Fibroblast of skin of scalp (primary cell): ENCODE measurements around the gene MRPS9.

ENCODE experiments used
- DNase-seq: peaks from one replicate; pipeline ENCODE4 v3.0.0-alpha.2; 2013

MRPS9 gene

DNA sequence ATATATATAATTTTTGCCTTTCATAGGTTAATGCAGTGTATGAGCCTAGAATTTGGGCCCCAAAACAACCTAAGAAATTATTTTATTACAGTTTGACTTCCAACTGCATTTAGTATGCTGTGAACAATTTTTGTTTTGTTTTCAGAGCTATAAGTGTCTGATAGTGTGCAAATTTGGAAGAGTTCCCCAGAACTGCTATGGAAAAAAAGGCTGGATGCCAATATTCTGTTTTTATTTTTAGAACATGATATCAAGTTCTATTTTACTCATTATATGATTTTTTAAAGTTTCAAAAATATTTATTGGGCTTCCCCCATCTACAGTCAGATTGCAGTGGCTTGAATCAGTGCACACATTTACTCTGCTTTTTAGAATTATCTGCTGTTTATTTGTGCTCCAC lies 42.6 kb downstream of the MRPS9 start:
- DNase-seq = no peak

DNA sequence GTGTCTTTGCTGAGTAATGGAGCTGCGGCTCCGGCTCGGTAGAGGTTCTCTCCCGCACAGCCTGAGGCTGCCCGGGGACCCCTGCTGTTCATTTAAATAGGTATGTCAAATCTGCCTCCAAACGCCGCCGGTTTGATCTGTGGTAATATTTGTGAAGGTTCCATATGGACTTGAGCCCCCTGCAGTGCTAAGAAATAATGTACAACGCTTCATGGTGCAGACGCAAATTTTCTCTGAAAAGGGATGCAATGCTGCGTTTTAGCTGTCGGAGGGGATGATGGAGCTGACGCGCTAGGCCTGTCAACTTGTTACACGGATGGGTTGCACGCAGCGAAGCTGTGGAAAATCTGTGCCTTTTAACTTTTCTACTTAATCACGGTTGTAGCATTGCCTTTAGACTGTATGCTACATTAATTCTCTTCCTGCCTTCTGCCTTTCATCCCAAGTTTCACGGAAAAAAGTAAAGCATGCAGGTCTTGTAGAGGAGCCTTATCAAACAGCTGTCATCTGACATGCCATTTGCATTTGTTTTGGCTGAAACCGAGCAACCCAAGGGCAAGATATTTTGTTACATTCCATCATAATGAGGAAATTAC lies 43.2 kb downstream of the MRPS9 start:
- no peak for DNase-seq

DNA sequence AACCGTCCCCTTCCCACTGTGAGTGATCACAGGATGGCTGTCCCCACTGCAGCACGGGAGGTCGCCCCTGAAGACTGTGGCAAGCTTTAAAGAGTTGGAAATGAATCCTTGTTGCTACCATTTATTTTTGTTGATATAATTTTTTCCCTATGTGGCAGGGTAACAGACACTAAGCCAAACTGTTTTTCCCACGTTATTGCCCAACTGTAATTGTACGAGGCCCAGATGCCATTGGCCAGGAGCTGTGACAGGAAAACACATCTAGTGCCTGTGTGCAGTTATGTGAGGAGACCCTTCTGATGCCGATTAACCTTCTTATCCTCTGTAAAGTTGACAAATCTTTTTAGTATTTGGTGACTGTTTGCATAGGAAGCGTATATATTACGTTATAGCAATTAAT lies 44.2 kb downstream of the MRPS9 start:
- no peak for DNase-seq

DNA sequence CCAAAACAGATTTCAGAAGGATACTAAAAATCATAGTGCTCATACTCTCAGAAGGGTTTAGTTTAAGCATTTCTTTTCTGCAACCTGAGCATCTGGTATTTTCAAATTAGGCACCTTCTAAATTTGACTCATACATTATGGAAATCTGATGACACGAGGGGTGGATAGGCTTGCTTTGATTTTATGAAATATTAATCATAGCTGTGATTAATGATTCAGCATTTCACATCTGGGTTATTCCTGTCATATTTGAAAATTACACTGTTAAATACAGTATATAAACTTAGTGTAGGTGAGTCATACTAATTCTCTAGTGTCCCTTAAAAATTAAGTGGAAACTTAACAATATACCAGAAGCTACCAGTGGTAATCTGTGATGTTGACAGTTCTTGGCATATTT lies 47.7 kb downstream of the MRPS9 start:
- DNase-seq = no peak

DNA sequence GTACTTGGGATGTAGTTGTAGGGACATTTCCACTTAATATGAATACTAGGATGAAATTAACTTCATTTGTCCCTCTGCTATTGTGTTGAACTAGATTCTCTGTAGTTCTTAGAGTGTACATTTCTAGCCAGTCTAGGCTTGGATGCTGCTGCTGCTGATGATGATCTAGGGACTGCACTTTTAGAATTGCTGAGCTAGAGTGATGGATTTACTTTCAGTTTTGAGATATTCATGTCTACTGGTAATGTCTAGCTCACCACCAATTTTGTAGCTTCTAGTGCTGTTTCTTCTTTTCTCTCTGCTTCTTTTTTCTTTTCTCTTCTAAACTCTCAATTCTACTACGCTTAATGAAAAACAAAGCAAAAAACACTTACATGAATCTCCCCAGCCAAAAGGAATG lies 49.4 kb downstream of the MRPS9 start:
- no peak for DNase-seq

DNA sequence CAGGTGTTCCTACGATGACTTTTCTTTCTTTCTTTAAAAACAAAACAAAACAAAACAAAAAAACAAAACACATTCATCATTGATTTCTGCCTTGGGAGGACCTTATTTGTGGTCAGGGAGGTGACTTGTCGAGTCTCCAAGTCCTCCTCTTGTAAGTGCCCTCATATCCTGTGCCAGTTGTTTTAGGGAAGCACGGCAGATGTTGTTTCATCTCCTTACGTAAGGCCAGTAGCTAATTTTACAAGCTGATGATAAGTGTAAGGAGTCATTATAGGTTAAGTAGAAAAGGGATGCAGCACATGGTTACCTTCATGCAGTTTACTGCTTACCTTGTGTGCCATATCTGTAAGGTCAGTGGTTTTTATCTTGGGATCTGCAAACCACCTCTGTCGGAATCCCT lies 52.2 kb downstream of the MRPS9 start:
- DNase-seq = no peak

DNA sequence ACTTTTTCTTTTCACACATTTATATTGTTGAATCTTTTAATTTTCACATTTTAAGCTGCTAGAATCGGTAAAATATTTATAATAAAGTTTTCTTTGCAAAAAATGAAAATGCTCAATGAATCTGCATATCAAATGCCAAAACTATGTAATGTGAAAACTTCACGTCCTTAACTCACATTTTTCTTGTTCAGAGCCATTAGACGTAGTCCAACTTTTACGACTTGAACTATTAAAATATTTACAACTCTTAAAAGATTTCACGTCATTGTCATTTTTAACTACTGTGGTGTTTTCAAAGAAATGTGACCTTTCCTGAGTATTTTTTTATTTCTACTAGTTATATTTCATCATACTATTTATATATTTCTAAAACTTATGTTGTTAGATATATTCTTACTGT lies 54.9 kb downstream of the MRPS9 start:
- DNase-seq = no peak

DNA sequence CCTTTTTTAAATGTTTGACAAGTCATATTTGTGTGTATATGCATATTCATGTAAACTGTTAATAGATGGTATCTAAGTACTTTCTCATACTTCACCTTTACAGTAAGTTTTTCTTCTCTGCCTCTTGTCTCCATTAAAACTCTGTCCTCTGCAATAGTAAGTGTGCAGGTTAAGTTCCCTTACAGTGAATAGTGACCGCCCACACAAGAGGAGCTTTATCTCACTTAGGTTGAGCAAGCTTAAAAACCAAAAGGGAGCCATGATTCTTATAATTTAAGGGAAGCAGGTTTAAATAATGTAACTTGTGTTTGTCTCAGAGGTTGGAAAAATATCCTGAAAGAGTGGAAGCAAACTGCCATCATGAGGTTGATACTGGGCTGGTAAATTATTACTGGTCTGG lies 61.3 kb downstream of the MRPS9 start:
- no peak for DNase-seq

DNA sequence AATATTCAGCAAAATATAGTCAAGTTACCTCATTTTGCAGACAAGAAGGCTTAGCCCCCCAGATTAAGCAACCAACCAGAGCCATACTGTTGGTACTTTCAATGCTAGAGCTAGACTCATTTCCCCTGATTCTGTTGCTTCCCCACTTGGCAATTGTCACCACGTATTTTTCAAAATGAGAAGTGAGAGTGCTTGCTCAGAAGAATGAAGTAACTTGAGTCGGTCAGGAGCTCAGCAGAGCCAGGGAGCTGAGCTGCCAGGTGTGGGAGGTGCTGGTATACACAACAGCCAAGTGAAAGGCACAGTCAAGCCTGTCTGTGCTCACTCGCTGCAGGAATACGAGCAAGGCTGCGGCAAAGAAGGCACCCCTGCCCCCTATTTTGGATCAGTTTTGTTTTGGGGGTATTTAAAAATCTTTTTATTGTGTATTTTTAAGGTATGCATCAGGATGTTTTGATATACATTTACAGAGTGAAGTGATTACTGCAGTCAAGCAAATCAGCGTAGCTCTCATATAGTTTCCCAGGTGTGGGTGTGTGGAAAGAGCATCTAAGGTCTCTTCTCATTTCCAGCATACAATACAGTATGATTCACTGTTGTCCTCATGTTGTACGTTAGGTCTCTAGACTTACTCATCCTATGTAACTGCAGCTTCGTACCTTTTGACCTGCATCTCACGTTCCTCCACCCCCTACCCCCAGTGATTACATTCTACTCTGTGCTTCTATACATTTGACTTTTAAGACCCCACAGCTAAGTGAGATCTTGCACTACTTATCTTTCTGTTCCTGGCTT lies 62.4 kb downstream of the MRPS9 start:
- no peak for DNase-seq

DNA sequence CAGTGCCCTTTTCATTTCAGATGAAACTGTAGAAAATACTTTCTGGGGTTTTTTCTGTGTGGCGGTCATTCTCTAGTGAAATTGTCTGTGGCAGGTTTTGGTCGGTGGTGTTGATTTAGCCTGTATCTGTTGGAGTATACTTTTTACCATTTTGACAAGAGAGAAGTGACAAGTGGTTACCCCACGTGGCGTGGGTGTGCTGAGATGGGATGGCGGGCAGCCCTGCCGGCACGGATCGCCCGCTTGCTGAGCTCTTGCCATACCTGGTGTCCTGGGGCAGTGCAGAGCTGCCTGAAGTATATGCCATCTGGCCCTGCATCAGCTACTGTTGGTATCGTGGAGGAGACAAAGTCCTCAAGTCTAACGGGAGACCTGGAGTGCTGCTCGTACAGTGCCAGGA lies 64.1 kb downstream of the MRPS9 start:
- DNase-seq = no peak

DNA sequence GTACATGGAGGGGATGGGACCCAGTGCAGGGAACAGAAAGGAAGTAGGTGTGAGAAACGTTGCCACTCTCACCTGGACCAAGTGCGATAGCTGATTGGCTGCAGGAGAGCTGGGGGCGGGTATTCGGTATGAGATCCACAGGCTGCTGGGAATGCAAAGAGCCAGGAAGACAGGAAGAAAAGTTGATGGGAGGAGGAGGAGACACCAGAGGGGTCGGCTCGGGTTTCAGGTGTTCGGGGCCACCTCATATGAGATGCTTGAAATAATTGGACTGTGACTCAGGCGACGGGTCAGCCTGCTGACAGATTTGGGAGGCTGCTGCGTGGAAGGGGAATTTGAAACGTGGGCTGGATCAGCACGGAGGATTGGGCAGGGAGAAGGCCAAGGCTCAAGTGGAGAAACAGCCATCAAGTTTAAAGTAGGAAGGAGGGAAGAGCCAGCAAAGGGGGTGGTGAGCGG lies 65.1 kb downstream of the MRPS9 start:
- DNase-seq = peak; percentile 71

DNA sequence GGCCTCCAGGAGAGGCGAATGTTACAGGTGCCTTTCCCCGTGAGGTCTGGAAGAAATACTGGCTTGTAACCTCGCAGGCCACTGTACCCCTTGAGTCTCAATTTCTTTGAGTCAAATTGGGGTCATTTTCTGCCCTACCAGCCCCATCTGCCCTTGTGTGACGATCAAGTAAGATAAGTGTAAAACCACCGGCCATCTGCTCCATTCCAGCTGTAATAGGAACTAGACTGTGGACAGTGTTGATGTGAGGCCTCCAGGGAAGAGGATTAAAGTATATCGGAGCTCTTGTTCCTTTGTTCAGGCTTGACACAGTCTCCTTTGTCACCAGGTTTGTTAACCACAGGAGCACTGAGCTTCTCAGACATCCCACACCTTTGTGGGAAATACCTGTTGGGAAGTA lies 65.6 kb downstream of the MRPS9 start:
- DNase-seq = no peak

DNA sequence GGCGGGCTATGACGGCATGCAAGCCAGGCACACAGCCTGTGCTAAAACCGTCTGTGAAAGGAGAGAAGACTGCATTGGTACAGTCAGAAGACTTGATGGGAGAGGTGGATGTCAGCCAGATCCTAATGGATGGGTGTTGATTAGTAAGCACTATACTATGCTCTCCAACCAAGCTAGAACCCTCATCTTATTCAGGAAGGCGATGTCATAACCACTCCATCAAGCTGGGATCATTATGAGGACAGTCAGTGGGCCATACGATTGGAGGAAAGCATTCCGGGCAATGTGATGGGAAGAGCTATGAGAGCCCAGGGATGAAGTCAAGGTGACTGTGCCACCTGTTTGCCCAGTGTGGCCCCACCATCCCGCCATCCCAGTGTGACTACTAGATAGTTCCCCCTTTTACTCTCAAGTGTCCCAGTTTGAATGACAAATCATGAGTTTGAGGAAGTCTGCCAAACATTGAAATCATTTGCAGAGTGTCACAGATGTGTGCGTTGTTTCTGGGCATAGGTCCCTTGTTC lies 66.4 kb downstream of the MRPS9 start:
- peak; percentile 77 for DNase-seq

DNA sequence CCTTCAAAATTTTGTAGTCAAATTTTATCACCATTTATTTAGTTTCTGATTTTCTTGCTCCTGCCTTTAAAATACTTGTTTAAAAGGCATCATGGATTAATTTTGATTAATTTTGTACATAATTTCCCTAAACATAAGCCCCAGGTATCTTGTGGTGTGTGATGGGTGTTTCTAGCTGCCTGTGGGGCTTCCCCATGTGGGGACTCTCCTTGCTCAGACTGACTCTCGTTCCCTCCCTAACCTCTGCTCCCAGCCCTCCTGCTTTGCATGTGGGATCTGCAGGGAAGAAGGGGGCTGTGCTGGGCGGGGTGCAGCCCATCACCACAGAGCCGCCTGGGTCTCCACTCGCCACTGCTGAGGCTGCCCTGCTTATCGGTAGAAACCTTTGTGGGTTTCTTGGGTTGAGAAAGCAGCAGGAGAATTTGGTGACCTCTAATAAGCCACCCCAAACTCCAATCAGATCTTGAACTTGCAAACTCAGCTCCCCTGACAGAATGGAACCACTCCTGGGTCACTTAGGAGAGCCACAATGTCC lies 72.5 kb downstream of the MRPS9 start:
- no peak for DNase-seq

DNA sequence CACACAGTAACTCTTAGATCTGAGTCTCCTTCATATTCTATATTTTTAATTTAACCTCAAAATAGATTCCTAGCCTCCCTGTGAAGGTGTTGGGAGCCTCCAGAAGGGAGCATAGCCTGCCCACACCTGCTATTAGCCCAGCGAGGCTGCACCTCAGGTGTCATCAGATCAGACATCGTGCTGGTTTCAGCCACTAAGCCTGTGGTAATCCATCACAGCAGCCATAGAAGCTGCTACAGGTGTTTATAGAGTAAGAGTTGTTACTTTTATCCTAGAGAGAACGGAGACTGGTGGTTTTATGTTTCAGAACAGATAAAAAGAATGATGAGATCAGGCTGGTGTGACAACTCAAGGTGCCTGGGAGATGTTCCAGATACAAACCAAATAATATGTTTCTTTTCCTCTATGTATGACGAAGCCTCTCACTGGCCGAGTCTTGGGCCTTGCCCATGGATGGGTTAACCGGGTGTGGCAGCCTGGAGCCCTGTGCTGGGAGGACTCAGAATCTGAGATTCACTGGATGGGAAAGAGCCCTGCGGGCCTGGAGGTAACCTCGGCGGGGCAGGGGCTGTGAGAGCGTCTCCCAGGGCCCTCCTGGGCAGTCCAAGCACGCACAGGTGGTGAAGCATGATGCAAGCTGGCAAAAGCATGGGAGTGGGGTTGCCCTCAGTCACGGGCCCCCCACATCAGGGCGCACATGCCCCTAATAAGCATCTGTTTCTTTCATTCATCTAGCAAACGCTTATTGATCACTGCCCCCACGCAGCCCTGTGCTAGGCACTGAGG lies 73.7 kb downstream of the MRPS9 start:
- no peak for DNase-seq

DNA sequence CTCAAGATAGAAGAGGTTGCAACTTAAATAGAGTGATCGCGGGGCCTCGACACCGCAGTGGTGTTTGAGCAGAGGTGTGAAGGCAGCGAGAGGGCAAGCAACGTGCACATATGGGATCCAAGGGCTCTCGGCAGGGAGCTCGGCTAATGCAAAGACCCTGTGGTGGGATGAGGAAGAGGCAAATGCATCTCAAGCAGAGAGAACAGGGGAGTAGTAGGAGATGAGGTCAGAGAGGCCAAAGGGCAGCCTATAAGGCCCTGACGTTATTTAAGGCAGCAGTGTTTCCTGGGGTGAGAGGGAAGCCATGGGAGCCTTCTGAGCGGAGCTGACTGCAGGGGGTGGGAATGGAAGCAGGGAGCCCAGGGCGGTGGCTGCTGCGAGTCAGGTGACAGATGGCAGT lies 74.5 kb downstream of the MRPS9 start:
- no peak for DNase-seq

DNA sequence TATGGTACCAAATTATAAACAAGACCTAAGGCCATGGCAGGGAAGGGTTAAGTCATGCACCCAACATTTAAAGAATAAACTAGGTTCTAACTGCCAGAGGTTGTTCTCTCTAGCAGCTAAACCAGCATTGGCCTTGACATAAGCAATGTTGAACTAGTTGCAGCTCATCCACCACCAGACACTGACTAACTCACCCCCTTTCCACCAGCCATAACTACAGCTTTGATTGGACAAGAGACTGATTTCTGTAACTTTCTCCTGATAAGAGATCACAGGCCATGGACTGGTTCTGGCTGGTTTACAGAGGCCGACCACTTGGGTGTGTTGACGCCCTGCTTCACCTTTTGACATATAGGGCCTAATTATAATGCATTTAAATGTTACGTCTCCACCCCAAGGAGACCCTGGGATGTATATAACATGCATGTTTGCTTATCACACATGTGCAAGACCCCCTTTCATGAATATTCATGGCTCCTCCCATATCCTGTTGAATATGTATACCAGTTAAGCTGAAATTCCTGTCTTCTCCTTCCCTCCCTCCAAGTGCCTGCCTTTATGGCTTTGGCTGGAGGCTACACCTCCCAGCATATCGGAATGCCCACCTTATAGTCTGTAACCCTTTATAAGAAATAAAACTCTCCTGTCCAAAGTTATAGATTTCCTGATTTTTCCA lies 75.9 kb downstream of the MRPS9 start:
- DNase-seq = no peak

DNA sequence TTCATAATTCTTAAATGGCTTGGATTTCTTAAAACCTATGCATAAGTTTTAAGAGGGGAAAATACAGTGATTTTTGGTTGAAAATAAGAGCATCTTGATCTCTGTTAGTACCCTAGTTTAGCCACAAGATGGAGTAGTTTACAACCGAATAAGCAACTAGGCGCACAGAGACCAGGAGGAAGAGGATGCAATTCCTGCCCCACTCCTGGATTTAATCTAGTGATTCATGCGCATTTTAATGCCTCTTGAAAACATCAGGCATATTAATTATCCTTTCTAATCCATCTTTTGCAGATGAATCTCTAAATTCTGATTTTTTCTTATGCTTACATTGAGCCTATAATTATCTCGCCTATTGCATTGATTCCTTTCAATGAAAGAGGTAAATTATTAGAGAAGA lies 76.7 kb downstream of the MRPS9 start:
- DNase-seq = peak; percentile 71

DNA sequence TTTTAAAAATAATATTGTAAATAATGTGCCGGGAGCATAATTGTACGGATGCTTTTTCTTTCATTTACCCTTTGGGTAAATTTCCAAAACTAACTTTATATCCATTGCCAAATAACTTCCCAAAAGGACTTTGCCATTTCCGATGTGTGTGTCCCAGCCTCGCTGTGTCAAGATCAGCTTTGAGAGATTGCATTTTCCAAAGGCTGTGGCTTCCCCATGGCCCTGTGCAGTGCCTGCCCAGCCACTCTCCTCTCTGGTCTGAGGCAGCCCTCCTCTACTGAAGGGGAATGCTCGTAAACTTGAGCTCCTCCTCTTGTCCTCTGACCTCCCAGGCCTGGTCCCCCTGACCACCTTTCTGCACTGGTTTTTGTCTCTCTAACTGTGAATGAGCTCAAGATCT lies 78.5 kb downstream of the MRPS9 start:
- DNase-seq = no peak

DNA sequence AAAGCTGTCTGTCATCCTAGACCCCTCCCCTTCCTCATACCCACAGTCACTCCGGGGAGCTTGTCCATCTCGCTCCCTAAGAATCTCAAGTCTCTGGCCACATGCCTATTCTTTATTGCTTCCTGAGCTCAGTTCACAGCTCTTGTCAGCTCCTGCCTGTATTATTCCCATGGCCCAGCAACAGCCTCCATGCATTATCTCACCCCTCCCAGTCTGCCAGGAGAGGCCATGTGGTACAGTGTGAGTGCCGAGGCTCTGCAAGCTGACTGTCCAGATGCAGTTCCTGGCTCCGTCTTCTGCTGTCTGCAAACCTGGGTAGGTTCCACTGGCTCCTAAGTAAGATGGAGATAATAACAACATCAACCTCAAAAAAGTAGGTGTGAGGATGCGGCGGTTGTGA lies 79.7 kb downstream of the MRPS9 start:
- DNase-seq = no peak

DNA sequence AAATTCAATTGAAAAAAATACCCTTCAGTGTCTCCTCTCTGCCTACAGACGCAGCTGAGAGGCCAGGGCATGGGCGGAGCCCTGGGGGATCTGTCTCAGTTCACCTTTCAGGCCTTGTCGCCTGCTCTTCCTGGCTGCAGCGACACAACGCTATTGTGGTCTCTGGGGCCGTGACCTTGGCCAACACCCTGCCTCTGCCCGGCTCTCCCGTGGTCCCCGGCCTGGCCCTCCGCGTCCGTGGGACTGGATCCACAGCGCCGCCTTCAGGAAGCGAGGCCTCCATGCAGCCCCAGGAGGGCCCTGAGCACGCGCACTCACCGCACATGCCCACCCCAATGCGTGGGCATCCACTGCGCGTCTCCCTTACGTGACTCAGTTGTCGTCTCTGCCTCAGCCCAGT lies 81.1 kb downstream of the MRPS9 start:
- no peak for DNase-seq

DNA sequence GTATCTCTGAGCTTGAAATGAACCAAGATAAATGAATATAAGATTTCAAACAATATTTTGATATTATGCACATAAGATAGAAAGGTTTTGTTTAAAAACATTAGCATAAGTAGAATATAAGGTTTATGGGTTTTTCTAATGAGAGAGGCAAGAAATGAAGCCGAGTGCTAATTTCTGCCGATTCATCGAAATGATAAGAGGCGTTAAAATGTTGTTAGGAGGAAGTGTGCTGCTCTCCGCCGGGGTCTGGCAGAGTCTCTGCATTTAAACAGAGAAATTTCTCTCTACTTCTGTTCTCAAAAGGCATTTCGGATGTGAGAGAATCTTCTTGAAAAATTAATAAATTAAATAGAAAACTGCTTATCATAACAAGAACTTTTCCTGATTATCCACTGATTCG lies 83.6 kb downstream of the MRPS9 start:
- no peak for DNase-seq

DNA sequence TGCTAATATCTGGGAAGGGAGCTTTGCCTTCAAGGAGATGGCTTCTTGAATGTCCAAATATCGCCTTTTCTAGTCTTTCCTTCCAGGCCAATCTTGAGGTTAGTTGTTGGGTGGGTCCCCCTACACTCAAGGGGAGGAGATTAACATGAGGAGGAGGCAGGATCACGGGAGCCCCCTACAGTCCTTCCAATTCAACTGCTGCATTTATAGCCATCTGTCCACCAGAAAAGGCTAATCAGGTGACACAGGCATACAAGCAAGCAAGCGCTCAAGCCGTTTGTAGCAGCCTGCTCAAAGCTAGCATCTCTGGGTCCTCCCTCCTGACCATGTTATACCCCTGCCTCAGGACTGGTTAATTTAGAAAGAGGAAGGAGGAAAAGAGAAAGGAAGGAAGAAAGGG lies 87.6 kb downstream of the MRPS9 start:
- no peak for DNase-seq
